Lung (tissue), 12 donors: ENCODE data around the gene TRABD. TPM values are rescaled to one million over a fixed set of nuclear protein-coding genes. Genes with fewer than 3 reads are reported as not detected.

Experiments
- ATAC-seq: fragments of 200-7000 bp; cut with Tn5 transposase; one replicate; pipeline ENCODE4 v1.9.1; 2020; ENCODE audit warnings: moderate number of reproducible peaks; ENCODE audit not compliant: insufficient read depth, low FRiP score
- DNase-seq, 3 donors: peaks; one replicate each; pipeline ENCODE4 v3.0.0-alpha.2; 2013 to 2017
- H3K27ac ChIP-seq, 2 donors: one replicate each; pipeline ENCODE4 v1.5.1; 2013; ENCODE audit warnings: mild to moderate bottlenecking in 2 of 2, moderate library complexity in 2 of 2, control low read depth in 1 of 2, inconsistent platforms in 1 of 2, low read depth in 1 of 2, low read length in 1 of 2
- H3K27me3 ChIP-seq, 3 donors: one replicate each; pipeline ENCODE4 v1.5.1; 2013; ENCODE audit warnings: low read length in 2 of 3; ENCODE audit not compliant: control insufficient read depth in 3 of 3, insufficient read depth in 3 of 3
- H3K36me3 ChIP-seq, 4 donors: one replicate each; pipeline ENCODE4 v1.5.1; 2013; ENCODE audit warnings: low read length in 4 of 4, mild to moderate bottlenecking in 1 of 4, moderate library complexity in 1 of 4; ENCODE audit not compliant: control insufficient read depth in 4 of 4, insufficient read depth in 4 of 4
- H3K4me1 ChIP-seq, 5 donors: one replicate each; pipeline ENCODE4 v1.5.1; 2013; ENCODE audit warnings: low read length in 5 of 5, mild to moderate bottlenecking in 2 of 5, moderate library complexity in 1 of 5; ENCODE audit not compliant: control insufficient read depth in 5 of 5, insufficient read depth in 5 of 5
- H3K4me3 ChIP-seq: one replicate; pipeline ENCODE4 v1.5.1; 2013; ENCODE audit warnings: mild to moderate bottlenecking, control low read depth, moderate library complexity
- H3K9ac ChIP-seq, 2 donors: one replicate each; pipeline ENCODE4 v1.5.1; 2013; ENCODE audit warnings: low read length in 2 of 2, control low read depth in 1 of 2; ENCODE audit not compliant: insufficient read depth in 1 of 2
- H3K9me3 ChIP-seq, 4 donors: one replicate each; pipeline ENCODE4 v1.5.1; 2013; ENCODE audit warnings: low read length in 3 of 4, mild to moderate bottlenecking in 1 of 4, moderate library complexity in 1 of 4; ENCODE audit not compliant: control insufficient read depth in 4 of 4, insufficient read depth in 3 of 4
- WGBS, 2 donors: extraction: QIAGEN DNeasy Blood & Tissue Kit; methylation state at CpG; one replicate each; pipeline ENCODE4 v1.1.7; 2013; 5-methylcytosine and 5-hydroxymethylcytosine counted together
- polyA plus RNA-seq, 2 donors: library from polyadenylated mRNA; stranded (reverse); fragments of 200-250 nt; gene quantifications; one replicate each; pipeline ENCODE4 v1.2.1, GENCODE V29; 2013
- total RNA-seq, 2 donors: library from RNA; depleted of rRNA in 1 of 2; stranded (reverse); fragments of >200 nt in 1 of 2; gene quantifications; one replicate each; pipeline ENCODE4 v1.2.1, GENCODE V29; 2014 to 2021
- TF ChIP-seq, protein P1 (sequence below): IDR thresholded peaks from 2 replicates; pipeline ENCODE4 v1.5.1; 2012; ENCODE audit warnings: mild to moderate bottlenecking; ENCODE audit errors: control extremely low read depth, extremely low read depth
- donor health status: control.
- donor health status: control.
- donor health status: Bipolar disorder and iron deficiency.
- donor health status: healthy.
- donor health status: DM: yes; HTN: yes; CAD: no.

TRABD gene
- total and polyA plus RNA-seq, 4 donors, result 16.2 to 72.7 (median 62.2) TPM

DNA sequence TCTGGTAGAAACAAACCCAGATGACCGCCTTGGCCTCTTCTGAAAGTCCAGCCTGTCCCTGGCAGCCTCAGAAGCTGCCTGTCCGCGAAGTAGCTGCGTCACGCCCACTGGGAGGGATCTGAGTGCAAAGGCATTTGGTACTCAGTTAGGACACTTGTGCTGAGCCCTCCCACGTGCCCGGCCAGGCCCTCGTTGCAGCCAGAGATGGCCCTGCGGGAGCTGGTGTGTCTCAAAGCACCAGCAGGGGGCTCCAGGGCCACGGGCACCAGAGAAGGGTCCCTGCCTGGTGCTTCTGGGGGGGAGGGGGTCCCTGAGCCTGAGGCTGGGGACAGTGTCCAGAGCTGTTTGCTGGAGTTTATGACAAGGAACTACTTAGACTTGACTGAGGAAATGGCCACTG lies 20.9 kb downstream of the TRABD start:
- Histone ChIP-seq H3K36me3 (peaks cover 7 to 48% (median 29%) of the 10 kb centered on the region in 4 donors), H3K27me3 (no peaks in the 10 kb centered on the region), H3K4me1 (peaks cover 0 to 11% (median 0%) of the 10 kb centered on the region in 5 donors), H3K9me3 (no peaks in the 10 kb centered on the region), H3K9ac (no peak overlapping the region), H3K27ac (no peak overlapping the region), H3K4me3 (no peak overlapping the region)
- 54 to 57% methylated on average over 10 of the region's 10 CpGs for WGBS, 2 donors
- DNase-seq (peak in 1 of 3 donors; percentile 40), ATAC-seq (no peak)
- TF ChIP-seq, protein P1, sequence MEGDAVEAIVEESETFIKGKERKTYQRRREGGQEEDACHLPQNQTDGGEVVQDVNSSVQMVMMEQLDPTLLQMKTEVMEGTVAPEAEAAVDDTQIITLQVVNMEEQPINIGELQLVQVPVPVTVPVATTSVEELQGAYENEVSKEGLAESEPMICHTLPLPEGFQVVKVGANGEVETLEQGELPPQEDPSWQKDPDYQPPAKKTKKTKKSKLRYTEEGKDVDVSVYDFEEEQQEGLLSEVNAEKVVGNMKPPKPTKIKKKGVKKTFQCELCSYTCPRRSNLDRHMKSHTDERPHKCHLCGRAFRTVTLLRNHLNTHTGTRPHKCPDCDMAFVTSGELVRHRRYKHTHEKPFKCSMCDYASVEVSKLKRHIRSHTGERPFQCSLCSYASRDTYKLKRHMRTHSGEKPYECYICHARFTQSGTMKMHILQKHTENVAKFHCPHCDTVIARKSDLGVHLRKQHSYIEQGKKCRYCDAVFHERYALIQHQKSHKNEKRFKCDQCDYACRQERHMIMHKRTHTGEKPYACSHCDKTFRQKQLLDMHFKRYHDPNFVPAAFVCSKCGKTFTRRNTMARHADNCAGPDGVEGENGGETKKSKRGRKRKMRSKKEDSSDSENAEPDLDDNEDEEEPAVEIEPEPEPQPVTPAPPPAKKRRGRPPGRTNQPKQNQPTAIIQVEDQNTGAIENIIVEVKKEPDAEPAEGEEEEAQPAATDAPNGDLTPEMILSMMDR, result no peak

DNA sequence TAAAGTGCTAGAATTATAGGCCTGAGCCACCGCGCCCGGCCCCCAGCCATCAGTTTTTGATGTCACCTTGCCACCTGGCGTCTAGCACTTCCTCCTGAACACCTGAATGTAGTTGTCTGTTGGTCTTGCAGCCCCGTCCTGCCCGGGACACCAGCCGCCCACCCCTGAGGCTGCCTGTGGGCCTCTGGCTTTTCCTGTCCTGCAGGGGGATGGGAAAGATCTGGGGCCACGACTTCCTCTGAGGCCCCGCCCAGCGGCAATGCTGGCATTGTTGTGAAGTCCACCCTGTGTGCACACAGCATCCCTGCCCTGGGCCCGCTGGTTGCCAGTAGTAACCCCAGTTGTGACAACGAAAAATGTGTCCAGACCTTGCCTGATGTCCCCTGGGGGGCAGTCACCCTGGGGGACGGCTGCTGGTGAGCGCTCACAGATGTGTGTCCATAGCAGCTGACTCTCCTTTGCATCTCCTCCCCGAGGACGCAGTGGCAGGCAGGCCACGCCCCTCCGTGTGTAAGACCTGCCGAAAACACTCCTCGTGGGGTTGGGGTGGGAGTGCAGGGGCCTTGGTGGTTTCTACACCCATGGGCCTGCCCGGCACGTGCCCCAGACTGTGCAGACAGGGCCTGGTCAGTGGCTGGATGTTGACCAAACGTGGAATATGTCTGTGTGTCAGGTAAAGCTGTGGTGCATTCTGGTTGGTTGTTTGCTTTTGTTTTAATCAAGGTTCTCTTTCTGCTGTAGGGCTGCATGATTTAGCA lies 21.8 kb downstream of the TRABD start:
- TF ChIP-seq, protein P1, result no peak
- 48 to 67% methylated on average over 23 of the region's 23 CpGs for WGBS, 2 donors
- no peaks in the 10 kb centered on the region for H3K27me3 ChIP-seq
- no peak overlapping the region for H3K4me3 ChIP-seq
- peaks cover 7 to 51% (median 35%) of the 10 kb centered on the region in 4 donors for H3K36me3 ChIP-seq
- no peak overlapping the region for H3K27ac ChIP-seq
- H3K9ac ChIP-seq, result no peak overlapping the region
- H3K9me3 ChIP-seq, result no peaks in the 10 kb centered on the region
- ATAC-seq, result no peak
- peak in 1 of 3 donors; percentile 27 for DNase-seq
- peaks cover 0 to 2% (median 0%) of the 10 kb centered on the region in 5 donors for H3K4me1 ChIP-seq

DNA sequence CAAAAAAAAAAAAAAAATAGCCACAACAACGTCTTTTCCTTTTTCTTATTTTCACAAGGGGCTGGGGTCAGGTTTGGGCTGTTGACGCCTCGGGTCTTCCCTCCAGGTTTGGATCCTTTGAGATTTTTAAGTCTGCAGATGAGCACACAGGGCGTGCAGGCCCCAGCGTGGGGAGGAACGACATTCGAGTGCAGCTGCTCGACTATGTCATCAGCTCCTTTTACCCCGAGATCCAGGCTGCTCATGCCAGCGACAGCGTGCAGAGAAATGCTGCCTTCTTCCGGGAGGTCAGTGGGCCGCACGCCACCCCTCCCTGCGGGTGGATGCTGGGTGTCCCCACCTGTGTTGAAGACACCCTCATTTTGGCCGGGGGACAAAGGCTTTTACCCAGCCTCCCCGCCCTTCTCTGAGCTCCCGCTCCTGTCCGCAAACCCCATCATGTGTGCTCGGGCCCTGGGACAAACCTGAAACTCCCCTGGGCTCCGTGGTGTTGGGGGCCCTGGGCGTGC lies 22.8 kb downstream of the TRABD start:
- DNase-seq (no peak), ATAC-seq (no peak)
- no peak overlapping the region for H3K4me3 ChIP-seq
- WGBS, 2 donors, result 92% methylated on average over 22 of the region's 22 CpGs
- H3K4me1 ChIP-seq, result peaks cover 0 to 2% (median 0%) of the 10 kb centered on the region in 5 donors
- peaks cover 7 to 53% (median 40%) of the 10 kb centered on the region in 4 donors for H3K36me3 ChIP-seq
- TF ChIP-seq, protein P1, result no peak
- H3K9me3 ChIP-seq, result no peaks in the 10 kb centered on the region
- no peak overlapping the region for H3K27ac ChIP-seq
- no peaks in the 10 kb centered on the region for H3K27me3 ChIP-seq
- no peak overlapping the region for H3K9ac ChIP-seq
